Lower leg skin (tissue), 3 donors: Measurements from ENCODE around the gene GNAI3.

Experiments used
- CTCF ChIP-seq, 3 donors: fragments of 450-650 bp; IDR thresholded peaks; one replicate each; pipeline ENCODE4 v1.5.1; 2016; ENCODE audit warnings: antibody characterized with exemption in 3 of 3, mild to moderate bottlenecking in 3 of 3, moderate library complexity in 2 of 3
- POLR2A ChIP-seq, 2 donors: fragments of 450-650 bp; IDR thresholded peaks; one replicate each; pipeline ENCODE4 v1.6.1; 2016 to 2017; ENCODE audit warnings: antibody characterized with exemption in 2 of 2, mild to moderate bottlenecking in 1 of 2, moderate library complexity in 1 of 2

GRCh38 chr1:109546311-109547109 lies 1.9 kb upstream of the GNAI3 start:
- TF ChIP-seq CTCF (IDR thresholded peaks at IDR 0.05) (no peak), POLR2A (IDR thresholded peaks at IDR 0.05) (no peak)
